Duodenal mucosa (tissue), 2 donors: ENCODE results near the gene THRSP.
"Not testable (repeated sequence)": the region's sequence is repeated elsewhere in the genome, so short reads cannot be mapped to it uniquely, and the experiment has no call there.

Experiments used
- H3K27ac ChIP-seq: one replicate; pipeline ENCODE4 v1.7.0; 2013; ENCODE audit warnings: low read depth, low read length
- H3K27me3 ChIP-seq, 2 donors: one replicate each; pipeline ENCODE4 v1.7.0; 2013; ENCODE audit warnings: low read length in 2 of 2, control low read depth in 1 of 2; ENCODE audit not compliant: insufficient read depth in 2 of 2, control insufficient read depth in 1 of 2
- H3K36me3 ChIP-seq, 2 donors: one replicate each; pipeline ENCODE4 v1.7.0; 2013; ENCODE audit warnings: low read length in 2 of 2, control low read depth in 1 of 2; ENCODE audit not compliant: insufficient read depth in 2 of 2, control insufficient read depth in 1 of 2
- H3K4me1 ChIP-seq, 2 donors: one replicate each; pipeline ENCODE4 v1.7.0; 2013; ENCODE audit warnings: low read length in 2 of 2, control low read depth in 1 of 2; ENCODE audit not compliant: insufficient read depth in 2 of 2, control insufficient read depth in 1 of 2
- H3K4me3 ChIP-seq, 2 donors: one replicate each; pipeline ENCODE4 v1.7.0; 2013; ENCODE audit warnings: low read length in 2 of 2, low read depth in 1 of 2
- H3K9ac ChIP-seq, 2 donors: one replicate each; pipeline ENCODE4 v1.7.0; 2013; ENCODE audit warnings: low read length in 2 of 2, low read depth in 1 of 2
- H3K9me3 ChIP-seq, 2 donors: one replicate each; pipeline ENCODE4 v1.7.0; 2013; ENCODE audit warnings: low read length in 2 of 2, control low read depth in 1 of 2; ENCODE audit not compliant: control insufficient read depth in 1 of 2

The THRSP gene

DNA sequence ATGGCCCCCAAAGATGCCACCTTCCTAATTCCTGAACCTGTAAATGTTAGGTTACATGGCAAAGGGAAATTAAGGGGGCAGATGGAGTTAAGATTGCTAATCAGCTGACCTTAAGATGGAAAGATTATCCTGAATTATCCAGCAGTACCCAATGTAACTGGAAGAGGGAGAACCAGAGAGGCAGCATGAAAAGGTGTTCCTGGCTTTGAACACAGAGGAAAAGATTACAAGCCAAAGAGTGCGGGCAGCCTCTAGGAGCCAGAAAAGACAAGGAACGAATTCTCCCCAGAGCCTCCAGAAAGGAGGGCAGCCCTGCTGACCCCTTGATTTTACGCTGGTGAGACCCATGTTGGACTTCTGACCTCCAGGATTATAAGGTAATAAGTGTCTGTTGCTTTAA lies 15.1 kb upstream of the THRSP start:
- no peaks in the 10 kb centered on the region for H3K9me3 ChIP-seq
- no peaks in the 10 kb centered on the region for H3K27me3 ChIP-seq
- H3K4me1 ChIP-seq: peaks cover 12 to 16% of the 10 kb centered on the region in 2 donors
- H3K9ac ChIP-seq: no peak overlapping the region
- no peak overlapping the region for H3K4me3 ChIP-seq
- H3K36me3 ChIP-seq: no peaks in the 10 kb centered on the region
- H3K27ac ChIP-seq: no peak overlapping the region

DNA sequence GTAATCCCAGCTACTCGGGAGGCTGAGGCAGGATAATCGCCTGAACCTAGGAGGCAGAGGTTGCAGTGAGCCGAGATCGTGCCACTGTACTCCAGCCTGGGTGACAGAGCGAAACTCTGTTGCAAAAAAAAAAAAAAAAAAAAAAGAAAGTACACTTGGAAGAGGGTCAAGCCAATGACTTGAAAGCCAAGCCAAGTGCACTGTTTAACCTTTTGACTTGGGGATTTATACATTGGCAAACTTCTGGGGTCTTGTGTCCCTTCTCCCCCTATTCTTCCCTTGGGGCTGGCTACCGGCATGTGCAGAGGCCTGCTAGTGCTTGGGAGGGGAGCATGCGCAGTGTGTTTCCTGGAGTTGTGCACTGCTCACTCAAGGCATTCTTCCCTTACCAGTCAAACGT lies 14.3 kb upstream of the THRSP start:
- Histone ChIP-seq H3K9ac (no peak overlapping the region), H3K9me3 (no peaks in the 10 kb centered on the region), H3K27ac (no peak overlapping the region), H3K4me3 (no peak overlapping the region), H3K27me3 (no peaks in the 10 kb centered on the region), H3K4me1 (peaks cover 9 to 11% of the 10 kb centered on the region in 2 donors), H3K36me3 (no peaks in the 10 kb centered on the region)

DNA sequence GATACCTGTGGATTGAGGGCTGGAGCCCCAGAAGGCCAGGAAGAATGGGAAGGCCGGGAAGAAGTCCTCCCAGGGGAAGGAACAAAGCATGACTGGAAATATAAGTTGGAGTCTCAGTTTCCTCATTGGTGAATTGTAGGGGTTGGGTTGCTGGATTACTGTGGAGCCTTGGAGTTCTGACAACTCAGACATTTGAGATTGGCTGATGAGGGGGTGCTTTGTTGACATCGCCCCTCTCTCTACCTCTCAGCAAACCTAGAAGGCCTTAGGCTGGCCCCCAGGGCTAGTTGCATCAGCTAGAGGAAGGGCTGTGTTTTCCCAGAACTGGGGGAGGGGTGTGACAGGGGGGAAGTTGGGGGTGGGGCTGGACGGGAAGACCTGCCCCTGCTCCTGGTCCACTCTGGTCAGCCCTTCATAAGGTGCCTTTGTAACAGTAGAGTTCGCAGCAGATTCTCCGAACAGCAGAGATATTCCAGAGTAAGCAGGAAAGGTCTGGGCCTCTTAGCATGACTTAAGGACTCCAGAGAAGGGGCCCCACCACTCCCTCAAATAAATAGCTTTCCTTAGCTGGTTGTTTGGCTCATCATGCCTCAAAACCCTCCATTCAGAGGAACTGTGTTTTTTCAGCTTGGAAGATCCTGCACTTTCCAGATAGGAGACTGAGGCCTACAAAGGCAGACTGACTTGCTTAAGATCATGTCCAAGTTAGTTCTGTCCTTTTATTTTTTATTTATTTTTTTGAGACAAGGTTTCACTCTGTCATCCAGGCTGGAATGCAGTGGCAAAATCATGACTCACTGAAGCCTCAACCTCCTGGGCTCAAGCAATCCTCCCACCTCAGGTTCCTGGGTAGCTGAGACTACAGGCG lies 12.5 kb upstream of the THRSP start:
- peaks cover 0 to 5% of the 10 kb centered on the region in 2 donors for H3K4me1 ChIP-seq
- no peak overlapping the region for H3K27ac ChIP-seq
- H3K36me3 ChIP-seq: no peaks in the 10 kb centered on the region
- H3K4me3 ChIP-seq: no peak overlapping the region
- no peak overlapping the region for H3K9ac ChIP-seq
- no peaks in the 10 kb centered on the region for H3K9me3 ChIP-seq
- H3K27me3 ChIP-seq: no peaks in the 10 kb centered on the region

DNA sequence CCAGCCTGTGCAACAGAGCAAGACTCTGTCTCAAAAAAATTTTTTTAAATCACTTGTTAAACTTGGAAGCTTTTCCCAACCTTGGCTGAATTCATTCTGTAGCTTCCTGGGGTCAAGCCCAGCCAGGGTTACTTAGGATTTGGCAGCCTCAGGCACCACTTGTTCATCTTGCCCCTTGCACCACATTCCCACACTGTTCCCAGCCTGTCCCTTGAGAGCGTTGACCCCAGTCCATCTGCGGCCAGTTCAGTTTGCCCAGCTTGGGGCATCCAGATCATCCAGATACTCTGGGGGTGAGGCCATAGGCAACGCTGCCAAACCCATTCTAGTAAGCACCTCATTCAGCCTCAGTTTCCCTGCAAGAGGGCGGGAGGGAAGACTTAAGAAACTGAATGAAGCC lies 8.7 kb upstream of the THRSP start:
- no peaks in the 10 kb centered on the region for H3K27me3 ChIP-seq
- H3K4me3 ChIP-seq: no peak overlapping the region
- no peak overlapping the region for H3K27ac ChIP-seq
- H3K9ac ChIP-seq: no peak overlapping the region
- H3K36me3 ChIP-seq: no peaks in the 10 kb centered on the region
- H3K4me1 ChIP-seq: no peaks in the 10 kb centered on the region
- H3K9me3 ChIP-seq: no peaks in the 10 kb centered on the region

DNA sequence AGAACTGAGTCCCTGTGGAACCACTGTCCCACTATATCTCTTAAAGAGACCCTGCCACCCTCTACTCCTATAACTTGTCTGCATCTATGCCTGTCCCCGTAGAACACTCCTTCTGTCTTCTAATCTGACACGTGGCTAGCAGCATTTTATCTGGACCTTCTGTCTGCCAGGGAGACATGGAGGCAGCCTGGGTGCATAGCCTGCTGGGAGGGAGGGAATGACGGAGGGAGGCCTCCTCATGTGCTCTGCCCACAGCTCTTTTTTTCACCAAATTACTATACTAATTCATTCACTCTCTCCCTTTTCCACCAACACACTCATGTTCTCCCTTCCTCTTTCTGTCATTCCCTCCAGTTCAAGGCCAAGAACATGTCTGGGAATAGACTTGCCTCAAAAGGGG lies 7.6 kb upstream of the THRSP start:
- H3K4me1 ChIP-seq: no peaks in the 10 kb centered on the region
- no peak overlapping the region for H3K4me3 ChIP-seq
- no peak overlapping the region for H3K9ac ChIP-seq
- no peaks in the 10 kb centered on the region for H3K27me3 ChIP-seq
- no peak overlapping the region for H3K27ac ChIP-seq
- no peaks in the 10 kb centered on the region for H3K36me3 ChIP-seq
- no peaks in the 10 kb centered on the region for H3K9me3 ChIP-seq

DNA sequence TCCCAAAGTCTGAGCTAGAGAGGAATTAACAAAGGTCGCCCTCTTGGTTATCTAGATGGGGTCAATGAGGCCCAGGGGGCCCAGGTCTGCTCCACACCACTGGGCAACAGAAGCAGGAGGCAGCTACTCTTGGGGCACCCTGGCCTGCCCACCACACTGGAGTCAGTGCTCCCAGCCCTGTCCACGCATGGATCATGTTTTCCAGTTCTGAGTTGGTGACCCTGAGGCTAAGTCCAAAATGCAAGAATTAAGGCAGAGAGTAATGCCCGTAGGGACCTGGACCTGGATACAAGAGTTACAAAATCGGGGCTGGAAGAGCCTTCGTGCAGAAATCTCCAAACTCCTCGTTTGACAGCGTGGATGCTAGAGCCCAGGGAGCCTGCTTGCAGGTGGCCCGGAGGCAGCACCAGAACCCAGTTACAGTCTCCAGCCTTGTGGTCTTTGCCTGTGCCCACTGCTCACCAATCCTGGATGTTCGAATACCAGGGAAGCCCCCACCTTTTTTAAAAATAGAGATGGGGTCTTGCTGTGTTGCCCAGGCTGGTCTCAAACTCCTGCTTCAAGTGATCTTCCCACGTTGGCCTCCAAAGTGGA lies 6.1 kb upstream of the THRSP start:
- Histone ChIP-seq H3K9me3 (no peaks in the 10 kb centered on the region), H3K4me3 (no peak overlapping the region), H3K9ac (no peak overlapping the region), H3K4me1 (no peaks in the 10 kb centered on the region), H3K36me3 (no peaks in the 10 kb centered on the region), H3K27me3 (no peaks in the 10 kb centered on the region), H3K27ac (no peak overlapping the region)

DNA sequence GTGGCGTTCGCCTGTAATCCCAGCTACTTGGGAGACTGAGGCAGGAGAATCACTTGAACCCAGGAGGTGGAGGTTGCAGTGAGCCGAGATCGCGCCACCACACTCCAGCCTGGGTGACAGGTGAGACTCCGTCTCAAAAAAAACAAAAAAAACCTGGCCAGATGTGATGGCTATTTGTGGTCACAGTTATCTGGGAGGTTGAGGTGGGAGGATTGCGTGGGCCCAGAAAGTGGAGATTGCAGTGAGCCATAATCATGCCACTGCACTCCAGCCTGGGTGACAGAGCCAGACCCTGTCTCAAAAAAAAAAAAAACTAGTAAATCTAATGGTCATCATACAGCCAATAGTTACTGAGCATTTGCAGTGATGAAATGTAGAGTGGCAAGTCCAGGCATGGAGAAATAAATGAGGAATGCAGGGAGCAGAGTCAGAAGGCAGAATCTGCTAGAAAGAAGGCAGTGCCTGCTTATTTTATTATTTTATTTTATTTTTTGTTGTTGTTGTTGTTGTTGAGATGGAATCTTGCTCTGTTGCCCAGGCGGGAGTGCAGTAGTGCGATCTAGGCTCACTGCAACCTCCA lies 3.8 kb upstream of the THRSP start:
- H3K27me3 ChIP-seq: not testable (repeated sequence)

DNA sequence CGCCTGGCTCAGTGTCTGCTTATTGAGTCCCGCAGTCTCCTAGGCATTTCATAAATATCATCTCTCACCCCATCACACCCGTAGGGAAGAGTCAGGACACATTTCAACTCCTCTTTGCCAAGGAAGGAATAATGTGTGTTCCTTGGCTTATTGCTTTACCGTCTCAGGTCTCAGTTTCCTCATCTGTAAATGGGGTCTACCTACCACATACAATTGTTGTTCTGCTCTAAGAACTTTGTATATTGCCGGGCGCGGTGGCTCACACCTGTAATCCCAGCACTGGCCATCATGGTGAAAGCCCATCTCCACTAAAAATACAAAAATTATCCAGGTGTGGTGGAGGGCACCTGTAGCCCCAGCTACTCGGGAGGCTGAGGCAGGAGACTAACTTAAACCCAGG lies 3.1 kb upstream of the THRSP start:
- no peaks in the 10 kb centered on the region for H3K4me1 ChIP-seq
- H3K27ac ChIP-seq: no peak overlapping the region
- H3K9me3 ChIP-seq: no peaks in the 10 kb centered on the region
- no peaks in the 10 kb centered on the region for H3K36me3 ChIP-seq
- no peak overlapping the region for H3K9ac ChIP-seq
- no peaks in the 10 kb centered on the region for H3K27me3 ChIP-seq
- H3K4me3 ChIP-seq: no peak overlapping the region

More for the DNA sequence above, 3.8 kb upstream of the THRSP start:
- H3K36me3 ChIP-seq, H3K4me3 ChIP-seq, H3K27ac ChIP-seq, H3K9me3 ChIP-seq, H3K4me1 ChIP-seq, H3K9ac ChIP-seq: not testable (repeated sequence)

DNA sequence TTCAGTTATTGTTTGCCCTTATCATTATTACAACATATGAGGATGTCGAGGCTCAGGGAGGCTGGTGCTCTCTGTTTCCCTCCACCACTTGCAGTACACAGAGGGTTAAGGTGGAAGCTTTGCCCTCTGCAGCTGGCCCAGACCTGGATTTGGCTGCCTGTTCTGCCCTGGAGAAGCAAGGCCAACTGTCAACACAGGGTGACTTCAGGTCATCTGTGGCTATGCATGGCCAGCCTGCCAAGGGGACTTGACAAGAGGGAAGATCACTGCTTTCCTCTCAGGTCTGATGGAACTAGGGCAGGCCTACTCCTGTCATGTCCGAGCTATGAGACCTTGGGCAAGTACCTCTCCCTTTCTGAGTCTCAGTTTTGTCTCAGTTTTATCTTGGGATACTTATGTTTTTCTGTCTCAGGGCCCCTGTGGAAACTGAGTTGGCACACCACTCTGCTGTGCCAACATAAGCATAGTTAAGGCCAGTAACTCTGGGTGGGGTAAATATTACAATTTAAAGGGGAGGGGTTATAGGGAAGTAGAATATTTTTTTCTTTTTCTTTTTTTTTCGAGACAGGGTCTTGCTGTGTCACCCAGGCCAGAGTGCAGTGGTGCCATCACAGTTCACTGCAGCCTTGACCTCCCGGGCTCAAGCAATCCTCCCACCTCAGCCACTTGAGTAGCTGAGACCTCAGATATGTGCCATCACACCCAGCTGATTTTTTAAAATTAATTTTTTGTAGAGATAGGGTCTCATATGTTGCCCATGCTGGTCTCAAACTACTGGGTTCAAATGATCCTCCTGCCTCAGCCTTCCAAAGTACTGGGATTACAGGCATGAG lies 2.4 kb upstream of the THRSP start:
- no peaks in the 10 kb centered on the region for H3K4me1 ChIP-seq

DNA sequence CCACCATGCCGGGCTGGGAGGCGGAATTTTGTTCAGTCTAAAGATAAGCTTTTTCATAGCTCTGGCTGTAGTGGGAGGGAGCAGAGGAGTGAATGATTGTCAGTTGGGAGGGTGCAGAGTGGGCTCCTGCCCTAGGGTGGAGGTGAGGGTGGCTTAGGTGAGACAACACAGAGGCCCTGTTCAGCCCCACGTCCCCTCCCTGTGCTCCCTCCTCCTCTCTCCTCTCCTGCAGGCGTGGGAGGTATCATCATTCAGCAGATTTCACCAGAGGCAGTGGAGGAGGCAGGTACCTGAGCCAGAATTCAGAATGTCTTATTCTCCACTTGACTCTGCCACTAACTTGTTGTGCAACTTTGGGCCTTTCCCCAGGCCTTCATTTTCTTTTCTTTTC lies 1.7 kb upstream of the THRSP start:
- H3K36me3 ChIP-seq: no peaks in the 10 kb centered on the region
- no peak overlapping the region for H3K27ac ChIP-seq
- H3K9me3 ChIP-seq: no peaks in the 10 kb centered on the region
- no peaks in the 10 kb centered on the region for H3K27me3 ChIP-seq
- H3K4me3 ChIP-seq: no peak overlapping the region
- H3K9ac ChIP-seq: no peak overlapping the region
- no peaks in the 10 kb centered on the region for H3K4me1 ChIP-seq

More for the DNA sequence above, 2.4 kb upstream of the THRSP start:
- H3K36me3 ChIP-seq: no peaks in the 10 kb centered on the region
- H3K4me3 ChIP-seq: no peak overlapping the region
- H3K9ac ChIP-seq: no peak overlapping the region
- no peak overlapping the region for H3K27ac ChIP-seq
- H3K27me3 ChIP-seq: no peaks in the 10 kb centered on the region
- no peaks in the 10 kb centered on the region for H3K9me3 ChIP-seq
